A549 treated with AZD9567 at 1 μM for 4 hours (cell line): ENCODE results near the gene UBAP1. TPM values are rescaled to one million over a fixed set of nuclear protein-coding genes. Genes with fewer than 3 reads are reported as not detected.

Experiments
- total RNA-seq: library from RNA; stranded (reverse); fragments of 200-300 nt; extraction: Qiagen RNA extraction; gene quantifications from 5 replicates; pipeline ENCODE4 v1.2.3, GENCODE V29; 2022; ENCODE audit not compliant: insufficient read depth

The UBAP1 gene
- 40.8 to 50.8 TPM (median 44.4 TPM) in 5 replicates for total RNA-seq

DNA sequence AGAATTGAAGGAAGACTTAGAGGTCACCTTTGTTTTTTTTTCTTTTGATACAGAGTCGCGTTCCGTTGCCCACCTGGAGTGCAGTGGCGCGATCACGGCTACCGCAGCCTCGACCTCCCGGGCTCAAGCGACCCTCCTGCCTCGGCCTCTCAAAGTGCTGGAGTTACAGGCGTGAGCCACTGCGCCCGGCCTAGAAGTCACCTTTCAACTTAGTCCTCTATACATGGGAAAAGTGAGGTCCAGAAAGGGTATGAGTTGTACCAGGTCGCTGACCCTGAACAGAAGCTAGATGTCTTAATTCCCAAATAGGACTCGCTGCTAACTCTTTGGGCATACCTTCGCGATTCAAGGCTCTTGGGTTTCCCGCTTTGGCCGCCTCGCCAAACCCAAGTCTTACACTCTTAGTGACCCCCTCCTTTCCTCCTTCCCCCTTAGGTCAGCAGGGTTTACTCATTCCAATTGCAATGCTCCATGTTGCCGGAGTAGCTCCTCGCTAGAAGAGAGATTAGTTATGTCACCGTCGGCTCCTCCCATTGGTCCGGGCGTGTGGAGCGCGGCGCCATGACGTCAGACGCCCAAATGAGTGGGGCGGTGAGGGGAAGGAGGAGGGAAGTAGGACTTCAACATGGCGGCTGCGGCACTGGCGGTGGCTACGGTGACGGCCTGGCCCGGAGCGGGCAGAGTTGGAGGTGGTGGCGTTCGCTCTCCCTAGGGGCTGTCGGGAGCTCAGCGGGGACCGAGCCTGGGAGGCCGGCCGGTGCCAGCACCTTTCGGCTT, at the start of gene UBAP1:
UBAP1 (plus strand) TSS at position 608 of the 777 bp plus-strand sequence. CDS start 41,872 bp downstream, outside the sequence.

Other genes starting within 250 kb of the UBAP1 start
- gene UBAP2, start 130.2 kb upstream of the UBAP1 start, total RNA-seq = 37.4 to 48.9 TPM (median 47.9 TPM) in 5 replicates
- gene DCAF12, start 52.3 kb upstream of the UBAP1 start, total RNA-seq = 32.2 to 44.5 TPM (median 38.7 TPM) in 5 replicates
- gene KIF24, start 150.2 kb downstream of the UBAP1 start, total RNA-seq = 3.2 to 3.4 TPM (median 3.3 TPM) in 5 replicates
- gene NUDT2, start 150.5 kb downstream of the UBAP1 start, total RNA-seq = 21.4 to 31.2 TPM (median 24.1 TPM) in 5 replicates
- 4.7 to 6.7 TPM (median 5.9 TPM) in 5 replicates for gene MYORG, start 197.9 kb downstream of the UBAP1 start, total RNA-seq